Activated CD8-positive, alpha-beta memory T cell treated with anti-CD3 and anti-CD28 coated beads for 48 hours (primary cell): ENCODE results near the gene SLC6A18.

ENCODE experiments used
- DNase-seq, 3 experiments: peaks; one replicate each; pipeline ENCODE4 v3.0.0-alpha.2; 2020; ENCODE audit warnings: low read depth in 2 of 3, low spot score in 2 of 3

SLC6A18 gene

DNA sequence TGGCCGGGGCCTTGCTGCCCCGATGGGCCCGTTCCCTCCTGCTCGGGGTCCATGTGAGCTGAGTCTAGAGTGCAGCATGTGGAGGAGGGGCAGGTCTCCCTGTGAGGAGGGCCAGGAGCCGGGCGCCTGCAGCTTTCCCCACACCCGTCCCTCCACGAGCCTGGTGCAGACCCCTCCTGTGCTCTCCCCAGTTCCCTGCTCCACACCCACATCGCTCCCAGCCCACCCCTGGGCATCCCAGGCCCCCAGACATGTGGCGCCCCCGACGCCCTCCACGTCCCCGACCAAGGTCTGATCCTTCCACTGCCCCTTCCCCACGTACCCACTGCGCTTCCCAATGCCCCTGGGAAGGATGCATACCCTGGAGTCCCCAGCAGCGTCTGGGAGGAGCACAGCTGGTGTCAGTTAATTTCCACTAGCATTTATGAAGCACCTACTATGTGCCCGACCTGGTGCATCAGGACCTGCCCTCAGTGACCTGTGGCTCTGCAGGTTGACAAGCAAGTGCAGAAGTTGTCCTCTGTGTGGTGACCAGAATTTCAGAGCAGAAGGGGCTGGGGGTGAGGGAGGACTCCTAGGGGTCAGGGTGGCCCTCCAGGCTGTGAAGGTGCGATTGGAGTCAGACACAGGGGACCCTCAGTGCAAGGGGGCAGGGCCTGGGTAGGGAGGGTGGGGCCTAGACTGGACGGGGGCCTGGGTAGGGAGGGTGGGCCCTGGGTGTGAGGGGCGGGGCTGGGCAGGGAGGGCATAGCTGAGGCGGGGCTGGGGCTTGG, 10.8 kb upstream of the SLC6A18 start:
- no peak for DNase-seq

DNA sequence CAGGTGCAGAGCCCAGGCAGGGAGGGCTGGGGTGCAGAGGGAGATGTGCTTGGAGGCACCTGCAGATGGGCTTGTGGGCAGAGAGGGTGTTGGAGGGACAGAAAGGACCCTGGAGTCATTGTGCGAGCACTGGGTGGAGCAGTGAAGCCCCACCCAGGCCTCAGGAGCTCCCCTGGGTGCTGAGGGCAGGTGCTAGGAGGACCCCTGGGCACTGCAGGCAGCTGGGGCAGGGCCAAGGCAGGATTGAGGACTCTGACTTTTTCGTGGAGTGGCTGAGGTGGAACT, 10.3 kb upstream of the SLC6A18 start:
- DNase-seq, result no peak

DNA sequence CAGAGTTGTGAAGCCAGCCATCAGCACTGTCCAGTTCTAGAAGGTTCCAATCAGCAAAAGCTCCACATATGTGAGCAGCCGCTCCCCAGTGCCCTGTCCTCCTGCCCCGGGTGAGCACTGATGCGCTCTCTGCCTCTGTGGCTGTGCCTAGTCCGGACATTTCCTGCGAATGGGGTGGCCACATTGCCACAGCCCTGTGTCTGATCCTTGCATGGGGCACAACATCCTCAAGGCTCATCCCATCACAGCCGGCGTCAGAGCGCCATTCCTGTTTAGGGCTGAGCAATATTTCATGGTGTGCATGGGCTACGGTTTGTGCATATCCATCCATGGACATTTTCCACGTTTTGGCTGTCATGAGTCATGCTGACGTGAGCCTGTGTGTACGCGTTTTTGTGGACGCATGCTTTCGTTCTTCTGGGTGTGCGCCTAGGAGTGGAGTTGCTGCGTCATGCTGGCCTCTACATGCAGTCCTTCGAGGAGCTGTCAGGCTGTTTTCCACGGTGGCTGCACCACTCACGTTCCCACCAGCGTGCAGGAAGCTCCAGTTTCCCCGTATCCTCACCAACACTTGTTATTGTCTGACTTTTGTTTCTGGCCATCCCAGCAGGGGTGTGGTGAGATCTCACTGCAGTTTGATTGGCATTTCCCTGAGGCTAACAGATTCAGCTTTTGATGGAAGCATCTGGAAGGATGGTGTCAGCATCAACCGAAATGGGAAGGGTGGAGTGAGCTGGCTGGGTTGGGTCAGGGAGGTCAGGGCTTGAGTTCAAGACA, 9.7 kb upstream of the SLC6A18 start:
- DNase-seq, result no peak

DNA sequence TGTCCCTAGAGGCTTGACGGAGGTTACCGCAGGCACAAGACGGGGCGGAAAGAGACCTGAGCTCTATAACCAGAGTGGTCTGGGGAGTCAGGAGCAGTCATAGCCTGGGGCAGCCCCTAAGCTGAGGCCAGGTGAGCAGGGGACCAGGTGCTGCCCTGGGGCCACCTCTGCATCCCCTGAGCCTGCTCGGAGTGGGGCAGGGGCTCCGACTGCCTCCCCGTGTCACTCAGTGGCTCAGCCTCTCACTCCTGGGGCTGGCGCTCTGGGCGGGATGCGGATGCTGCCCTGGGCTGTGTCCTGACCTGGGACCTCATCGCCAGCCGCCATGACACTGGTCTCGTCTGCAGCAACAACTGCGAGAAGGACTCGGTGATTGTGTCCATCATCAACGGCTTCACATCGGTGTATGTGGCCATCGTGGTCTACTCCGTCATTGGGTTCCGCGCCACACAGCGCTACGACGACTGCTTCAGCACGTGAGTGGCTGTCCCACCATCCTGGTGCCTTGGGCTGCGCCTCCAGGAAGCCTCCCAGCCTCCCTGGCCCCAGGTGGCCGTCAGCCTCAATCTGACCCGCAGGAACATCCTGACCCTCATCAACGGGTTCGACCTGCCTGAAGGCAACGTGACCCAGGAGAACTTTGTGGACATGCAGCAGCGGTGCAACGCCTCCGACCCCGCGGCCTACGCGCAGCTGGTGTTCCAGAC, 8.8 kb upstream of the SLC6A18 start:
- no peak for DNase-seq

DNA sequence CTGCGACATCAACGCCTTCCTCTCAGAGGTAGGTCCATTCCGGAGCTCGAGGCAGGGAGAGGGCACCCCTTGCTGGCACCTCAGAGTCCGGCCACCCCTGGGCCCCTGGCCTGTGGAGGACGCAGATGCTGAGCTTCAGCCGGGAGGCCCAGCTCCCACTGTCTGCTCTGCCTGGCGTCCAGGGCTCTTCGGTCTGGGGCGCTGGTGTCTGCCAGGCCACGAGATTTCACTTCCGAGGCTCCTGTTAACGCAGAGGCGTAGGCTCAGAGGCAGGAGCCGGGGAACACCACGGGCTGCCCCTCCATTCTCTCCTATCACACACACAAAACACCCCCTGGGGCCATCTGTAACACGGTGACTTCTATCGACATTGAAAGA, 8.3 kb upstream of the SLC6A18 start:
- no peak for DNase-seq

DNA sequence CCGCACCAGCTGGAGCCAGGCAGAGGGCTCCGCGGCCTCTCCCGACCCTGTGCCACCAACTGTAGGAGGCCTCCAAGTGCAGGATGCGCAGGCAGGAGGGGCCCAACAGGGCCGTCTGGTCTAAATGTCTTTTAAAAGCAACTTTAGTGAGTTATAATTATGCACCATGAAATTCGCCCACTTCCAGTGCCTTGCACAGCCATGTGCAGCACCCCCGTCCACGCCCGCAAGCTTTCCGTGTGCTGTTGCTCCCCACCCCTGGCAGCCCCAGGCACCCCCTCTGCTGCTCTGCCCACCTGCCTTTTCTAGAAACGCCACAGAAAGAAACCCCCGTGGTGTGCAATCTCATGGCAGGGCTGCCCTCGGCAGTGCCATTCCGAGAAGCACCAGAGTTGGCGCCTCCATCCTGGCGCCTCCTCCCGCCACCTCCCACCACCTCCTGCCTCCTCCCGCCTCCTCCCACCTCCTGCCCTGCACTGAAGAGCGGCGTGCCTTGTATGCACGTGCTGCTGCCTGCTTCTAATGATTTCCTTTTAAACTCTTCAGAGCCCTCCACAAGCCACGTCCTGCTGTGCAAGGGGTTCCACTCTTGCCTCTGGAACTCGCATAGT, 7.5 kb upstream of the SLC6A18 start:
- DNase-seq, result no peak

DNA sequence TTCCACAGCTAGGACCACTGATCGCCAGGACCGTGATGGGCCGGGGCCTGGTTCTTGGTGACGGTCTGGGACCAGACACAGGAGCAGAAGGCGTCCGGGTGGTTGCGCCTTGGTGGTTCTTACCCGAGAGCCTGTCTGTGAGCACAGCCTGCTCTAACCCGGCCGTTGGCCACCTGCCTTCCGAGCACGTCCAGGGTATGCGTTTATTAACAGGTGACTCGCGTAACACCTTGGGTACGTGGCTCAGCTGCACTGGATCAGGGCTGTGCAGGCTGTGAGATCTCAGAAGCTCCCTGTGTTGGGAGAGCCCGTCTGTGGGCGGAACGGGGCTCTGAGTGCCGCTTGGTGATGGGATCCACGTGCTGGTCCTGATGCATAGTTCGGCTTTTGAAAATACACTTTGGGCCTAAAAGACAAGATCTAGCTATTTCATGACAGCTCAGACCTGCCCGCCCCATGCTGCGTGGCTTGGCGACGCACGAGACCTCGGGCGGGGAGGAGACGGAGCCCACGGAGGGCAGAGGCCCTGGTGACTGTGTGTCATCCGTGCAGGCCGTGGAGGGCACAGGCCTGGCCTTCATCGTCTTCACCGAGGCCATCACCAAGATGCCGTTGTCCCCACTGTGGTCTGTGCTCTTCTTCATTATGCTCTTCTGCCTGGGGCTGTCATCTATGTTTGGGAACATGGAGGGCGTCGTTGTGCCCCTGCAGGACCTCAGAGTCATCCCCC, 6.7 kb upstream of the SLC6A18 start:
- DNase-seq, result no peak

DNA sequence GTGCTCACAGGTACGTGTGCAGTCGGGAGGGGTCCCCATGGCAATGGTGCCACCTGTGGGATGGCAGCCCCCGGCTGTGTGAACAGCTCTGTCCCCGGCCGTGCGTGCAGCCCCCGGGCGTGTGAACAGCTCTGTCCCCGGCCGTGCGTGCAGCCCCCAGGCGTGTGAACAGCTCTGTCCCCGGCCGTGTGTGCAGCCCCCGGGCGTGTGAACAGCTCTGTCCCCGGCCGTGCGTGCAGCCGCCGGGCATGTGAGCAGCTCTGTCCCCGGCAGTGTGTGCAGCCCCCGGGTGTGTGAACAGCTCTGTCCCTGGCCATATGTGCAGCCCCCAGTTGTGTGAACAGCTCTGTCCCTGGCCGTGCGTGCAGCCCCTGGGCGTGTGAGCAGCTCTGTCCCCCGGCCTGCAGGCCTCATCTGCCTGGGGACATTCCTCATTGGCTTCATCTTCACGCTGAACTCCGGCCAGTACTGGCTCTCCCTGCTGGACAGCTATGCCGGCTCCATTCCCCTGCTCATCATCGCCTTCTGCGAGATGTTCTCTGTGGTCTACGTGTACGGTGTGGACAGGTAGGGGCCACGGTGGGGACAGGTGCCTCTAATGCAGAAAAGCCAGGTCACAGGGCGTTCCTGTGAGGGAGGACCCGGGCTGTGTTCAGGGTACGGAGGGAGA, 5.9 kb upstream of the SLC6A18 start:
- no peak for DNase-seq

DNA sequence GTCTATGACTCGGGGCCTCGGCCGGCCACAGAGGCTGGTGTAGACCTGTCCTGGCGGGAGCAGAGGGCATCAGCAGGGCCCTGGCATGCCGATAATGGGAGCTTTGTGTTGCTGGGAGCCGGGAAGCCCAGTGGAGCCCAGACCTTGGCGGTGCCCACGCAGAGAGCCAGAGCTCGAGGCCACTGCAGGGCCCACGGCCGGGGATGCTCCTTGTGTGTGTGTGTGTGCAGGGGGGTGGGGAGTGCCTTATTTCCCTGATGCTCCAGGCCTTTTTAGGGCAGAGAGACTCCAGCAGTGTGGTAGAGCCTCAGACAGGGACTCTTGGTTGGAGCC, 5.4 kb upstream of the SLC6A18 start:
- no peak for DNase-seq

DNA sequence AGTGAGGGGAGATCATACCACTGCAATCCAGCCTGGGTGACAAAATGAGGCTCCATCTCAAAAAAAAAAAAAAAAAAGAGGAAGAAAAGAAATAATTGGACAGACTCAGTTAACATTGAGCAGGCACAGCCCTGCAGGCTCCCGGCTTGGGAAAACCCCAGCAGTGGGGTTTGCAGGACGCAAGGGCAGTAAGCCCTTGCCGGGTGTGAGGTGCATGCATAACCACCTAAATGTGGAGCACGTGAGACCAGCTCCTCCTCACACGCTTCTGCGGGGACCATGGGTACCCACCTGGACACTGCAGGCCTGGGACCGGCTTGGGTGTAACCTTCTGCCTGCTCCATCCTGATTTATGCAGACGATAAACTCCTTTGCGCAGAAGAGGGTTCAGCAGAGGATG, 4.8 kb upstream of the SLC6A18 start:
- no peak for DNase-seq

DNA sequence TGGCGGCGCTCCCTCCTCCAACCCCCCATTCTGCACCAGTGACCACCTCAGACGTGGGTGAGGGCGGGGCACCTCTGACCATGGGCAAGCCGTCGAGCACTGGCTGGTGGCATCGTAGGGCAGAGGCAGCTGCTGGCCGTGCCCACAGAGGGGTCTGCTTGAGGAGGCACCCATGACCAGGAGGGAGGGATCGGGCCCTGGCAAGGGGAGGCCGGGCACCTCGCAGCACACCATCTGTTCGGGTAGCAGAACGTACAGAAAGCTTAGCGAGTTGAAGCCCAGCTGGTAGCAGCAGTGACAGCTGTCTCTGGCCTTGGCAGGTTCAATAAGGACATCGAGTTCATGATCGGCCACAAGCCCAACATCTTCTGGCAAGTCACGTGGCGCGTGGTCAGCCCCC, 4.3 kb upstream of the SLC6A18 start:
- no peak for DNase-seq

DNA sequence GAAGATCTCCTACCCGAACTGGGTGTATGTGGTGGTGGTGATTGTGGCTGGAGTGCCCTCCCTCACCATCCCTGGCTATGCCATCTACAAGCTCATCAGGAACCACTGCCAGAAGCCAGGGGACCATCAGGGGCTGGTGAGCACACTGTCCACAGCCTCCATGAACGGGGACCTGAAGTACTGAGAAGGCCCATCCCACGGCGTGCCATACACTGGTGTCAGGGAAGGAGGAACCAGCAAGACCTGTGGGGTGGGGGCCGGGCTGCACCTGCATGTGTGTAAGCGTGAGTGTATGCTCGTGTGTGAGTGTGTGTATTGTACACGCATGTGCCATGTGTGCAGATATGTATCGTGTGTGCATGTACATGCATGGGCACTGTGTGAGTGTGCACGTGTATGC, 3.5 kb upstream of the SLC6A18 start:
- no peak for DNase-seq

DNA sequence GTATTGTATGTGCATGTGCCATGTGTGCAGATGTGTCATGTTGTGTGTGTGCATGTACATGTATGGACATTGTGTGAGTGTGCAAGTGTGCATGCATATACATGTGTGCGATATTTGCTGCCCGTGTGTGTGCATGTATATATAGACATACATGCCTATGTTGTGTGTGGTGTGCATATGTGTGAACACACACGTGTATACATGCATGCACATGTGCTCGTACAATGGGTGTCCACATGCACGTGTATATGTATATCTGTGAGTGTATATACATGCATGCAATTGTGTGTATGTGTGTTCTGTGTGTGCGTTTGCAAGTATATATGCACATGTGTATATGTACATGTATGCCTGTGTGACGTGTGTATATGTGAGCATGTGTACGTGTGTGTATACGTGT, 3.0 kb upstream of the SLC6A18 start:
- no peak for DNase-seq

DNA sequence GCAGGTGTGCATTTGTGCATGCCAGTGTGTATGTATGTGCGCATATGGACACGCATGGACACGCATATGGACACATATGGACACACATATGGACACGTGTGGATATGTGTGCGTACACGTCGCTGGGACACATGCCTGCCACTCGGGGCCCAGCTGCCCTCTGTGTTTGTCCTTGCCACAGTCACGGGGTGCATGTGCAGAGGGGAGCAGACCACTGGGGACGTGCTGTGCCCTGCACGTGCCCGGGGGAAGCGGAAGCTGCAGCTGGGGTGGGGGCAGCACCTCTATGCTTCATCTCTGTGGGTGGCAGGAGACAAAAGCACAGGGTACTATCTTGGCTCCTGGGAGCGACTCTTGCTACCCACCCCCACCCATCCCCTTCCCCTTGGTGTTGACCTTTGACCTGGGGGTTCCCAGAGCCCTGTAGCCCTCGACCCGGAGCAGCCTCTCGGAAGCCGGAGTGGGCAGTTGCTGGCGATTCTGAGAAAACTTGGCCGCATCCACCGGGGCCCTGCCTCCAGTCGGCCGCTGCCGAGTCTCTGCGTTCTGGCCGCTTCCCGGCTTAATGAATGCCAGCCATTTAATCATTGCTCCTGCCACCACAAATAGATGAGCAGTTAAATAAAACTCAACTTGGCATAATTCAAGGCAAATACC, 2.4 kb upstream of the SLC6A18 start:
- DNase-seq, result no peak

DNA sequence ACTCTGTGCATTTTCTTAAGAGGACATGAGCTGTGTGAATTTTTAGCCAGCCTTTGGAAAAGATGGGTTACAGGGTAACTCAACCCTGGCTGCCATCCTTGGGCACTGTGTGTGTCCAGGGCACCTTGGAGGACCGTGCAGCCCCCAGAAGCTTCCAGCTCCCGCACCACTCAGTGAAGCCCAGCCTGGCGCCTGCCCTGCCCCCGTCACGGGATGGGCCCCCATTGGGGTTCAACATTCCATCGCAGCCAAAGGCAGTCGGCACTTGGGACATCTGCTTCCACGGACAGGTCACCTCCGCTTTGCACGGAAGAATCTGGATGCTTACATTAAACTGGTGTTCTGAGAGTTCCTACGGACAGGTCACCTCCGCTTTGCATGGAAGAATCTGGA, 1.9 kb upstream of the SLC6A18 start:
- no peak for DNase-seq

DNA sequence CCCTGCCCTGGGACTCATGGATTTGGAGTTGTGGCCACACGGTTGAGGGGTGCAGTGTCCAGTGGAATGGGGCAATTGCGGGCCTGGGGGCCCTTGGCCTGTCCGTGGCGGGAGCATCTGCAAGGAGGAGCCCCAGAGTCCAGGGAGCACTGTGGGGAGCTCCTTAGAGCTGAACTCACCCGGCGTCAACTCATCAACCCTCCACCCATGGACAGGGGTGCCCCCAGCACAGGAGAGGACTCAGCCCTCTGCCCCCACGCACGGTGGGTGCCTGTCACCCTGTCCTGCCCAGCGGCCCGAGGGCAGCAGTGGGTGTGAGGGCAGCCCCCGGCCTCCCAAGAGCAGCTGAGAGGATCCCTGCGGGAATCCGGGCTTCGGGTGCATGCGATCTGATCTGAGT, 550 bp upstream of the SLC6A18 start:
- no peak for DNase-seq

DNA sequence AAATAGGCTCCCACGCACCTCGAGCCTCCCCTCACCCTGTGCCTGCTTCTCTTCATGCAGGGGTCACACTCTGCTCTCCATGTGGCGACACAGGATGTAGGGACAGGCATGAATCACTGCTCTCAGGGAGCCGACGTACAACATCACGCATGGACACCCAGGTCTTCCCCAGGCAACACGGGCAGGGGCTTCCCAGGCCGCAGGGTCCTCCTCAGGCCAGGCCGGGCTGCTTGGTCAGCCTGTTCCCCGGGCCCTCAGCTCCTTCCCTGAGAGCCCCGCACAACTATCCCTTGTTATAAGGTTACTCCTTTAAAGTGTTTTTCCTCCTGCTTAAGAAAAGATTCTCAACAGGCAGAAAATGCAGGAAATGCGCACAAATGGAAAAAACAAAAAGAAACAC, 1.1 kb downstream of the SLC6A18 start:
- DNase-seq, result no peak

DNA sequence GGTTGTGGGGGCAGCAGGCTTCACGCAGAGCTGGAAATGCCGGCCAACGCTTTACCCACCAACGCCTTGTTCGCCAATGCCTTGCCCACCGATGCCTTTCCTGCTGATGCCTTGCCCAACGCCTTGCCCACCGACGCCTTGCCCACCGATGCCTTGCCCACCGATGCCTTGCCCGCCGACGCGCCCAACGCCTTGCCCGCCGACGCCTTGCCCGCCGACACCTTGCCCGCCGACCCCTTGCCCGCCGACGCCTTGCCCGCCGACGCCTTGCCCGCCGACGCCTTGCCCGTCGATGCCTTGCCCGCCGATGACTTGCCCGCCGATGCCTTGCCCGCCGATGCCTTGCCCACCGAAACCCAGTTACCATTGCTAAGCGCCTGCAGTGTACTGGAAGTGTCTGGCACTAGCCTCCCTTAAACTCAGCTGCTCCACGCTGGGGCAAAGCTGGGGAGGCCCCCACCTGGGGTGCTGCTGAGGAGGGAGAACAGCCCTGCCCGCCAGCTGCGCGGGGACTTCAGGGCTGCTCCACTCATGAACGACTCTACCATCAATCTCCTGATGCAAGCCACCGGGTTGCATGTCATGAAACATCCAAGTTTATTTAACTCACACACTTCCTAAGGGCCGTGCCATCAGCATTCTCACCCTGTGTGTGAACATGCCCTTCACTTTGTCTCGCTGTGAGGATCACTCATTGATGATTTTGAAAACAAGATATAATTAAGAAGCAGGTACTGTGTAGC, 1.8 kb downstream of the SLC6A18 start:
- no peak for DNase-seq

DNA sequence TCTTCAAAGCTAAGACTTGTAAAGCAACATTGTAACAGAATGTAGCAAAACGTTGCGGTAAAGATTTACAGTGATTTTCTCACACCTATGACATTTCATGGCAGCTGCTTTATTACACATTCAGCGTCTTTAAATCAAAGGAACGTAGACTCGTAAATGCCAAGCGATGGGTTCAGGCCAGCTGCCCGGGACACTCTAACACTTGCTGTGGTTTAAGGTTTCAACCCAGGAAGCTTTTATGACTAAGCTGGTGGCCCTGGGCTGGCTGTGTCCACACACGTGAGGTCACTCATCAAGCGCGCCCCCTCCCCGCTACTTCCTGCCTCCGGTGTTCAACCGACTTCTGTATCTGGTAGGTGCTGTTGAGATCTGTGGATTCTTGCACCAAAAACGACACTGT, 2.5 kb downstream of the SLC6A18 start:
- DNase-seq, result no peak

DNA sequence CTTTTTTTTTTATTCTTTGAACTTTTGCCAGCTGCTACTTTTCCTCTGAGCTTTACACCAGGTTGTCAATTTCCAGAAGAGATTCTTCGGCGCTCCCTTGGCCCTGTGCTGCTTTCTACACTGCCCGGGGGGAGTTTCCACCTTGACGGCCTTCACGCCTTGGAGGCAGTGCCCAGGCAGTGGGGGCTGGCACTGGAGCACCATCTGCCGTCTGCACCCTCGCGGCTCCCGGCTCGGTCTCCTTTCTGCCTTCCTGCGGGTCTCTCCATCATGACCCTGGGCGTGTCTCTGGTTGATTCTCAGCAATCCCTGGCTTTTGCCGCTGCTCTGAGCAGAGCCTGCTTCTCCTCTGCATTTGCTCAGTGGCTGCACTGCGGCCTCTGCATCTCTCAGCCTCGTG, 2.9 kb downstream of the SLC6A18 start:
- DNase-seq, result no peak
